ENCODE measurements around the gene IMMP2L.

DNA sequence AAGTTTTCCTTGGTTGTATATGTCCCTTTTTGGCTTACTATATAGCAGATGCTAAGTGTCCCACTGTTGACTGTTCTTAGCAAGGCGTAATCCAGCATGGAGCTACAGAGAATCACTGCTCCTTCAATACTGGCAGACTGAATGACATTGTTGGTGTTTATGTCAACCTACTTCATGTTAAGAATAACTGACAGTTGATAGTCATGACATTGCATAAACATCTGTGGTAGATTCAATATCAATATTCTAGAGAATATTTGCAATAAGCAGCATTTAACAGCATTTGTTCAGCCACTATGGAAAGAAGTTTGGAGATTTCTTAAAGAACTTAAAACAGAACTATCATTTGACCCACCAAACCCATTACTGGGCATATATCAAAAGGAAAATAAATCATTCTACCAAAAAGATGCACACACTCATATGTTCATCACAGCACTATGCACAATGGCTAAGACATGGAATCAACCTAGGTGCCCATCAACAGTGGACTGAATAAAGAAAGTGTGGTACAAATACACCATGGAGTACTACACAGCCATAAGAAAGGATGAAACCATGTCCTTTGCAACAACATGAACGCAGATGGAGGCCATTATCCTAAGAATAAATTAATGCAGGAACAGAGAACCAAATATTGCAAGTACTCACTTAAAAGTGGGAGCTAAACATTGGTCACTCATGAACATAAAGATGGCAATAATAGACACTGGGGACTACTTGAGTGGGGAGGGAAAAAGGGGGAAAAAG is 88.7 kb downstream of the IMMP2L start:
- TF ChIP-seq, protein P1, sequence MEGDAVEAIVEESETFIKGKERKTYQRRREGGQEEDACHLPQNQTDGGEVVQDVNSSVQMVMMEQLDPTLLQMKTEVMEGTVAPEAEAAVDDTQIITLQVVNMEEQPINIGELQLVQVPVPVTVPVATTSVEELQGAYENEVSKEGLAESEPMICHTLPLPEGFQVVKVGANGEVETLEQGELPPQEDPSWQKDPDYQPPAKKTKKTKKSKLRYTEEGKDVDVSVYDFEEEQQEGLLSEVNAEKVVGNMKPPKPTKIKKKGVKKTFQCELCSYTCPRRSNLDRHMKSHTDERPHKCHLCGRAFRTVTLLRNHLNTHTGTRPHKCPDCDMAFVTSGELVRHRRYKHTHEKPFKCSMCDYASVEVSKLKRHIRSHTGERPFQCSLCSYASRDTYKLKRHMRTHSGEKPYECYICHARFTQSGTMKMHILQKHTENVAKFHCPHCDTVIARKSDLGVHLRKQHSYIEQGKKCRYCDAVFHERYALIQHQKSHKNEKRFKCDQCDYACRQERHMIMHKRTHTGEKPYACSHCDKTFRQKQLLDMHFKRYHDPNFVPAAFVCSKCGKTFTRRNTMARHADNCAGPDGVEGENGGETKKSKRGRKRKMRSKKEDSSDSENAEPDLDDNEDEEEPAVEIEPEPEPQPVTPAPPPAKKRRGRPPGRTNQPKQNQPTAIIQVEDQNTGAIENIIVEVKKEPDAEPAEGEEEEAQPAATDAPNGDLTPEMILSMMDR (IDR thresholded peaks at IDR 0.05): no peak
- TF ChIP-seq EZH2 (IDR thresholded peaks at IDR 0.05): no peak
- TF ChIP-seq EZH2phosphoT487 (IDR thresholded peaks at IDR 0.05): no peak
